VCaP (cell line): ENCODE measurements around the gene ALPP.

ENCODE experiments used
- H3K27ac ChIP-seq: fragments of 450-650 bp; 2 replicates; pipeline ENCODE4 v1.5.1; 2017
- CTCF ChIP-seq: fragments of 450-650 bp; conservative IDR thresholded peaks from 2 replicates; pipeline ENCODE4 v1.5.1; 2017; ENCODE audit warnings: mild to moderate bottlenecking, moderate library complexity

ALPP gene

GRCh38 chr2:232411901-232412629 is 33.5 kb downstream of the ALPP start:
- TF ChIP-seq CTCF = no peak
- H3K27ac ChIP-seq = no peak overlapping the region

GRCh38 chr2:232412986-232413385 is 34.4 kb downstream of the ALPP start:
- TF ChIP-seq CTCF = no peak
- H3K27ac ChIP-seq = no peak overlapping the region

- no peak overlapping the region for H3K27ac ChIP-seq
- TF ChIP-seq CTCF = no peak
Observed at GRCh38 chr2:232415138-232415690, 36.7 kb downstream of the ALPP start.

- no peak for TF ChIP-seq CTCF
- H3K27ac ChIP-seq = no peak overlapping the region
Observed at GRCh38 chr2:232415736-232416520, 37.4 kb downstream of the ALPP start.

GRCh38 chr2:232416521-232417470 is 38.2 kb downstream of the ALPP start:
- TF ChIP-seq CTCF = no peak
- no peak overlapping the region for H3K27ac ChIP-seq

GRCh38 chr2:232417489-232417888 is 38.9 kb downstream of the ALPP start:
- no peak overlapping the region for H3K27ac ChIP-seq
- TF ChIP-seq CTCF = no peak

GRCh38 chr2:232418056-232418455 is 39.5 kb downstream of the ALPP start:
- no peak for TF ChIP-seq CTCF
- no peak overlapping the region for H3K27ac ChIP-seq
